ENCODE results near the gene SLC38A7. TPM values are rescaled to one million over a fixed set of nuclear protein-coding genes. Genes with fewer than 3 reads are reported as not detected.

Gene SLC38A7
- total RNA-seq, 4 donors from 2014 or later, result 17.2 to 33.8 (median 30.1) TPM

GRCh38 chr16:58655215-58655596 lies 29.4 kb downstream of the SLC38A7 start:
- Histone ChIP-seq H3K27me3 (no peaks in the 10 kb centered on the region), H3K36me3 (no peaks in the 10 kb centered on the region), H3K4me3 (replicated peaks in 1 of 3) (no peak overlapping the region), H3K4me1 (no peaks in the 10 kb centered on the region), H3K27ac (no peak overlapping the region), H3K9me3 (no peaks in the 10 kb centered on the region)
- WGBS, 2 donors, result 84 to 88% methylated on average over 8 of the region's 8 CpGs
- TF ChIP-seq CTCF (IDR thresholded peaks at IDR 0.05), result no peak
- no peak for TF ChIP-seq POLR2A (IDR thresholded peaks at IDR 0.05)
- intact Hi-C loops (cut with DNase I), result loop anchor here (5.0 kb wide), 1 partner anchor 143 kb away; no protein-coding TSS in a partner anchor
- no peak for DNase-seq

GRCh38 chr16:58654560-58655214 lies 29.9 kb downstream of the SLC38A7 start:
- intact Hi-C loops (cut with DNase I), result loop anchor here (5.0 kb wide), 1 partner anchor 142 kb away; no protein-coding TSS in a partner anchor
- no peak for DNase-seq
- H3K36me3 ChIP-seq, result no peaks in the 10 kb centered on the region
- H3K9me3 ChIP-seq, result no peaks in the 10 kb centered on the region
- H3K4me1 ChIP-seq, result no peaks in the 10 kb centered on the region
- no peak overlapping the region for H3K27ac ChIP-seq
- no peak overlapping the region for H3K4me3 ChIP-seq (replicated peaks in 1 of 3)
- 78 to 86% methylated on average over 7 of the region's 7 CpGs for WGBS, 2 donors
- H3K27me3 ChIP-seq, result no peaks in the 10 kb centered on the region
- TF ChIP-seq POLR2A (IDR thresholded peaks at IDR 0.05) (no peak), CTCF (IDR thresholded peaks at IDR 0.05) (no peak)

- Histone ChIP-seq H3K4me3 (replicated peaks in 1 of 3) (no peak overlapping the region), H3K4me1 (no peaks in the 10 kb centered on the region), H3K27ac (no peak overlapping the region), H3K27me3 (no peaks in the 10 kb centered on the region), H3K36me3 (no peaks in the 10 kb centered on the region), H3K9me3 (no peaks in the 10 kb centered on the region)
- no peak for DNase-seq
- TF ChIP-seq CTCF (IDR thresholded peaks at IDR 0.05) (no peak), POLR2A (IDR thresholded peaks at IDR 0.05) (no peak)
- intact Hi-C loops (cut with DNase I), result no loop called here
- 37 to 47% methylated on average over 3 of the region's 3 CpGs for WGBS, 2 donors
Observed at GRCh38 chr16:58652741-58653140, 31.8 kb downstream of the SLC38A7 start.

- Histone ChIP-seq H3K27ac (no peak overlapping the region), H3K9me3 (no peaks in the 10 kb centered on the region), H3K27me3 (no peaks in the 10 kb centered on the region), H3K4me3 (replicated peaks in 1 of 3) (no peak overlapping the region), H3K36me3 (no peaks in the 10 kb centered on the region), H3K4me1 (no peaks in the 10 kb centered on the region)
- no peak for DNase-seq
- 55 to 65% methylated on average over 3 of the region's 3 CpGs for WGBS, 2 donors
- intact Hi-C loops (cut with DNase I), result no loop called here
- TF ChIP-seq POLR2A (IDR thresholded peaks at IDR 0.05) (no peak), CTCF (IDR thresholded peaks at IDR 0.05) (no peak)
Observed at GRCh38 chr16:58651965-58652348, 32.6 kb downstream of the SLC38A7 start.

- no peaks in the 10 kb centered on the region for H3K4me1 ChIP-seq
- no peaks in the 10 kb centered on the region for H3K9me3 ChIP-seq
- H3K36me3 ChIP-seq, result no peaks in the 10 kb centered on the region
- no peak overlapping the region for H3K27ac ChIP-seq
- no peaks in the 10 kb centered on the region for H3K27me3 ChIP-seq
- TF ChIP-seq POLR2A (IDR thresholded peaks at IDR 0.05) (no peak), CTCF (IDR thresholded peaks at IDR 0.05) (no peak)
- DNase-seq, result no peak
- intact Hi-C loops (cut with DNase I), result no loop called here
- WGBS, 2 donors, result 73 to 82% methylated on average over 3 of the region's 3 CpGs
- H3K4me3 ChIP-seq (replicated peaks in 1 of 3), result no peak overlapping the region
Observed at GRCh38 chr16:58649707-58650106, 34.9 kb downstream of the SLC38A7 start.

Measured in thyroid gland (tissue), 4 donors.